Astrocyte of the spinal cord (primary cell): ENCODE data around the gene ZNF460.

ENCODE experiments used
- DNase-seq: peaks from one replicate; pipeline ENCODE4 v3.0.0; 2011; ENCODE audit warnings: low read depth, low spot score
- H3K4me3 ChIP-seq: 2 replicates; pipeline ENCODE4 v1.5.1; 2011; ENCODE audit warnings: low read depth, mild to moderate bottlenecking, low read length, moderate library complexity
- in situ Hi-C: cut with HindIII; loops from 2 replicates; pipeline ENCODE4 v1.10.0; 2017; ENCODE audit warnings: low sequenced_read_pairs
- TF ChIP-seq, protein P1 (sequence below): IDR thresholded peaks from 2 replicates; pipeline ENCODE4 v1.5.1; 2012; ENCODE audit warnings: low read depth, mild to moderate bottlenecking, low read length, inconsistent platforms

The ZNF460 gene

DNA sequence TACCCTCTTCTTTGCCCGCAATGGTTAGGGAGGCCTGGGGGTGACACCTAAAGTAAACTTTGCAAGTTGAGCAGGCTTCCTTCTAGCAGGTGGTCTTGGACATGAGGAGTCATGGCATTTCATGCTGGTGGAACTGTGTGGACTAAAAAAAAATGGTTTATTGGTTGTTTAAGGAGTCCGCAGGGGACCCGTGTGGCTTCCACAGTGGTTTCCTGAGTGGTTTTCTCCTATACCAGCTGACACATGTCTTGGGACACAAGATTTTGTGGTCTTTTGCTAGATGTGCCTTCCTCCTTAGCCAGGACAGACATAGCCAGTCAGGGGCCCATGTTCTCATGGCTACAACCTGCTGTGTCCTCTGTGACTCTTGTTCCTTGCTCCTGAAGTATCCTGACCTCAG, 41.5 kb downstream of the ZNF460 start:
- DNase-seq = no peak
- TF ChIP-seq, protein P1, sequence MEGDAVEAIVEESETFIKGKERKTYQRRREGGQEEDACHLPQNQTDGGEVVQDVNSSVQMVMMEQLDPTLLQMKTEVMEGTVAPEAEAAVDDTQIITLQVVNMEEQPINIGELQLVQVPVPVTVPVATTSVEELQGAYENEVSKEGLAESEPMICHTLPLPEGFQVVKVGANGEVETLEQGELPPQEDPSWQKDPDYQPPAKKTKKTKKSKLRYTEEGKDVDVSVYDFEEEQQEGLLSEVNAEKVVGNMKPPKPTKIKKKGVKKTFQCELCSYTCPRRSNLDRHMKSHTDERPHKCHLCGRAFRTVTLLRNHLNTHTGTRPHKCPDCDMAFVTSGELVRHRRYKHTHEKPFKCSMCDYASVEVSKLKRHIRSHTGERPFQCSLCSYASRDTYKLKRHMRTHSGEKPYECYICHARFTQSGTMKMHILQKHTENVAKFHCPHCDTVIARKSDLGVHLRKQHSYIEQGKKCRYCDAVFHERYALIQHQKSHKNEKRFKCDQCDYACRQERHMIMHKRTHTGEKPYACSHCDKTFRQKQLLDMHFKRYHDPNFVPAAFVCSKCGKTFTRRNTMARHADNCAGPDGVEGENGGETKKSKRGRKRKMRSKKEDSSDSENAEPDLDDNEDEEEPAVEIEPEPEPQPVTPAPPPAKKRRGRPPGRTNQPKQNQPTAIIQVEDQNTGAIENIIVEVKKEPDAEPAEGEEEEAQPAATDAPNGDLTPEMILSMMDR = no peak
- H3K4me3 ChIP-seq = peak overlapping the region; percentile 94

GRCh38 chr19:57324992-57325391, 44.7 kb downstream of the ZNF460 start:
- TF ChIP-seq, protein P1 = no peak
- in situ Hi-C loops = no loop called here
- no peak overlapping the region for H3K4me3 ChIP-seq
- DNase-seq = no peak

More for the DNA sequence above, 41.5 kb downstream of the ZNF460 start:
- in situ Hi-C loops = no loop called here

GRCh38 chr19:57327993-57328392, 47.7 kb downstream of the ZNF460 start:
- in situ Hi-C loops = no loop called here
- H3K4me3 ChIP-seq = no peak overlapping the region
- no peak for DNase-seq
- TF ChIP-seq, protein P1 = no peak

DNA sequence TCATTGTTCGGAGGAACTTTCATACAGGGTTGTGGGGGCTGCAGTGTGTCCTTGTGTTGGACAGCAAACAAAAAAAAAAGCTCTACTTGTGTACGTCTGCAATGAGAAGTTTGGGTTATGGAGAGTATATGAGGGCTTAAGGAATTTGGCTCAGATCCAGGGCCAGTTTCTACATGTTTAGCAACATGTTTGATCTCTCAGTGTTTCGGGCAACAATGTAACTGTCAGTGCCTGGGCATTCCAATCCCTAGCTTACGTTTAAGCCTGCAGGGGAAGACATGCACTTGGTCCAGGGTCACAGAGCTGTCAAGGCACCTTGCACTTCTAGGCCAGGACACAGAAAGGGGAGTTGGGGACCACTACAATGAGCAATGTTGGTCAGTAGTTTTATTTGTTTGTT, 53.9 kb downstream of the ZNF460 start:
- DNase-seq = no peak
- H3K4me3 ChIP-seq = no peak overlapping the region
- TF ChIP-seq, protein P1 = no peak
- in situ Hi-C loops = no loop called here

- in situ Hi-C loops = no loop called here
- TF ChIP-seq, protein P1 = no peak
Measured at GRCh38 chr19:57338877-57339276, 58.6 kb downstream of the ZNF460 start.

GRCh38 chr19:57342582-57342981, 62.3 kb downstream of the ZNF460 start:
- TF ChIP-seq, protein P1 = no peak
- no peak for DNase-seq
- in situ Hi-C loops = no loop called here
- H3K4me3 ChIP-seq = no peak overlapping the region

More at GRCh38 chr19:57338877-57339276, 58.6 kb downstream of the ZNF460 start:
- no peak for DNase-seq
- no peak overlapping the region for H3K4me3 ChIP-seq
